Neural progenitor cell (in vitro differentiated cells): ENCODE results near the gene MAD2L2.

Experiments used
- EZH2phosphoT487 ChIP-seq: fragments of 200-600 bp; sonication (generic); IDR thresholded peaks from 2 replicates; pipeline ENCODE4 v1.6.1; 2017; ENCODE audit warnings: antibody characterized with exemption
- TF ChIP-seq, protein P1 (sequence below): fragments of 200-600 bp; sonication (generic); IDR thresholded peaks from 2 replicates; pipeline ENCODE4 v1.5.1; 2017; ENCODE audit warnings: antibody characterized with exemption, mild to moderate bottlenecking

GRCh38 chr1:11720033-11720376 is 39.1 kb upstream of the MAD2L2 start:
- TF ChIP-seq, protein P1, sequence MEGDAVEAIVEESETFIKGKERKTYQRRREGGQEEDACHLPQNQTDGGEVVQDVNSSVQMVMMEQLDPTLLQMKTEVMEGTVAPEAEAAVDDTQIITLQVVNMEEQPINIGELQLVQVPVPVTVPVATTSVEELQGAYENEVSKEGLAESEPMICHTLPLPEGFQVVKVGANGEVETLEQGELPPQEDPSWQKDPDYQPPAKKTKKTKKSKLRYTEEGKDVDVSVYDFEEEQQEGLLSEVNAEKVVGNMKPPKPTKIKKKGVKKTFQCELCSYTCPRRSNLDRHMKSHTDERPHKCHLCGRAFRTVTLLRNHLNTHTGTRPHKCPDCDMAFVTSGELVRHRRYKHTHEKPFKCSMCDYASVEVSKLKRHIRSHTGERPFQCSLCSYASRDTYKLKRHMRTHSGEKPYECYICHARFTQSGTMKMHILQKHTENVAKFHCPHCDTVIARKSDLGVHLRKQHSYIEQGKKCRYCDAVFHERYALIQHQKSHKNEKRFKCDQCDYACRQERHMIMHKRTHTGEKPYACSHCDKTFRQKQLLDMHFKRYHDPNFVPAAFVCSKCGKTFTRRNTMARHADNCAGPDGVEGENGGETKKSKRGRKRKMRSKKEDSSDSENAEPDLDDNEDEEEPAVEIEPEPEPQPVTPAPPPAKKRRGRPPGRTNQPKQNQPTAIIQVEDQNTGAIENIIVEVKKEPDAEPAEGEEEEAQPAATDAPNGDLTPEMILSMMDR = no peak
- no peak for TF ChIP-seq EZH2phosphoT487
